Measurements from ENCODE around the gene DOCK2. TPM values are rescaled to one million over a fixed set of nuclear protein-coding genes. Genes with fewer than 3 reads are reported as not detected.

The DOCK2 gene
- total RNA-seq, 1 experiment from 2014 or later: 0.26 TPM

DNA sequence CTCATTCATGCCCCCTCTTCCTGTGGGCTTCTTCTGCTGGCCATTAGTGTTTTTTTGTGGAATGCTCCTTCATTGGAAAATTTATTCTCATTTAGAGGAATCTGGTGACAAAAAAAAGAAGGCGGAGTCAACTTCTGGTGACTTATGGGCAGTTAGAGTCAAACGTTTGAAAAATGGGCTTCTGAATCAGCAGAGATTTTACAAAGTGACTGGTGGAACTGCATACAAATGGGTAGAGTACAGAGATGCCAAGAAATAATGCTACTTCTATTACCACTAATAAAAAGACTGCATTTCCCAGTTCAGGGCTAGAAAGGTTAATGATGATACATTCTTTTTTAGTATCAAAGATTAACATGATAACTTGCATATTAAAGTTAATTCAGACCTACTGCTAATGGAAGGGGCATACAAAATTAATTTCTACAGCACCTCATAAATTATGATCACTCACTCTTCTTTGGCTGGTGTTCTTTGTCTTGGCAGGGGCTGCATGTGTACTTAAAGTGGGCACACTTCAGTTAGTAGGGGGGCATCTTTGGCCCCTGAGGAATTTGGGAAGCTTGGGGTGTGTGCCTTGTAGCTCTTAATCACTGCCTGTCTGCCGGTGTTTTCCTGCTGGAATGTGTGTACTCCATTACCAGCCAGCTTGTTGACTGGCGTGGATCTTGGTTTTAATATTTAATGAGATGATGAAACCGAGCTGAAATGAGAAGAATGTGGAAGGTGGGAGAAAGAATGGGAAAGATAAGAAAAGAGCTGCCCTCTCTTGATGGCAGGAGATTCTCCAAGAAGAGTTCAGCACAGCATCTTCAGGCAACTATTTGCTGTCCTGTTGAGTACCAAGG, 148.9 kb downstream of the DOCK2 start:
- 0 out of 2 replicates have a peak overlapping the region, but pooled peaks have one; percentile 21 for H2AFZ ChIP-seq (ENCODE audit: low read length)
- peak; percentile 32 for DNase-seq
- no peaks in the 10 kb centered on the region for H4K20me1 ChIP-seq (ENCODE audit: low read length)
- H3F3A ChIP-seq (ENCODE audit: low read length, unreplicated experiment): no peaks in the 10 kb centered on the region
- H3K9me3 ChIP-seq (ENCODE audit: low read length): no peaks in the 10 kb centered on the region
- H3K9me2 ChIP-seq (replicated peaks; ENCODE audit: low read length): no peaks in the 10 kb centered on the region
- no peak overlapping the region for H3K27ac ChIP-seq (ENCODE audit: low read length)
- ChIA-PET POLR2A (ENCODE audit: unreplicated experiment) (interaction anchor here (0.6 to 0.7 kb wide), 2 partner anchors 30 to 175 kb away, joined by 4 to 7 read pairs; no protein-coding TSS in a partner anchor), CTCF (no interaction called here)
- no TSS peak for BruUV-seq (replicated peaks)
- TF ChIP-seq CTCF (conservative IDR thresholded peaks at IDR 0.05; ENCODE audit: low read depth, low read length) (no peak), EZH2 (IDR thresholded peaks at IDR 0.05; ENCODE audit: low read length, unreplicated experiment) (no peak), EZH2phosphoT487 (IDR thresholded peaks at IDR 0.05; ENCODE audit: borderline replicate concordance, low read length) (no peak)
- H3K4me2 ChIP-seq (ENCODE audit: low read length): no peak overlapping the region
- H3K9ac ChIP-seq (ENCODE audit: low read length): no peak overlapping the region
- intact Hi-C loops (cut with micrococcal nuclease): loop anchor here (5.0 kb wide), 1 partner anchor 84 kb away; no protein-coding TSS in a partner anchor
- no peaks in the 10 kb centered on the region for H3K27me3 ChIP-seq (ENCODE audit: low read length)
- H3K36me3 ChIP-seq (ENCODE audit: low read depth, low read length): no peaks in the 10 kb centered on the region
- H3K79me2 ChIP-seq (ENCODE audit: low read length): no peaks in the 10 kb centered on the region
- H3K4me1 ChIP-seq (ENCODE audit: insufficient read depth, low read length): peaks cover 10% of the 10 kb centered on the region; the same call in 1 of the 2 replicates
- H3K4me3 ChIP-seq (ENCODE audit: low read length): no peak overlapping the region
- ATAC-seq: peak; percentile 57

- Histone ChIP-seq H3K9me2 (replicated peaks; ENCODE audit: low read length) (no peaks in the 10 kb centered on the region), H3K9me3 (ENCODE audit: low read length) (no peaks in the 10 kb centered on the region), H3K4me3 (ENCODE audit: low read length) (no peak overlapping the region), H4K20me1 (ENCODE audit: low read length) (no peaks in the 10 kb centered on the region), H3K27me3 (ENCODE audit: low read length) (no peaks in the 10 kb centered on the region), H3K4me2 (ENCODE audit: low read length) (no peak overlapping the region), H3K4me1 (ENCODE audit: insufficient read depth, low read length) (peaks cover 10% of the 10 kb centered on the region; the same call in 1 of the 2 replicates), H2AFZ (ENCODE audit: low read length) (0 out of 2 replicates have a peak overlapping the region, but pooled peaks have one; percentile 6), H3K79me2 (ENCODE audit: low read length) (no peaks in the 10 kb centered on the region), H3K27ac (ENCODE audit: low read length) (no peak overlapping the region), H3K9ac (ENCODE audit: low read length) (no peak overlapping the region), H3F3A (ENCODE audit: low read length, unreplicated experiment) (no peaks in the 10 kb centered on the region), H3K36me3 (ENCODE audit: low read depth, low read length) (no peaks in the 10 kb centered on the region)
- DNase-seq (peak; percentile 75), ATAC-seq (peak; percentile 62)
- BruUV-seq (replicated peaks): no TSS peak
- ChIA-PET CTCF (no interaction called here), POLR2A (ENCODE audit: unreplicated experiment) (no interaction called here)
- intact Hi-C loops (cut with micrococcal nuclease): loop anchor here (5.0 kb wide), 1 partner anchor 86 kb away; no protein-coding TSS in a partner anchor
- no peak for TF ChIP-seq EZH2 (IDR thresholded peaks at IDR 0.05; ENCODE audit: low read length, unreplicated experiment)
- no peak for TF ChIP-seq CTCF (conservative IDR thresholded peaks at IDR 0.05; ENCODE audit: low read depth, low read length)
- no peak for TF ChIP-seq EZH2phosphoT487 (IDR thresholded peaks at IDR 0.05; ENCODE audit: borderline replicate concordance, low read length)
Measured at GRCh38 chr5:169788168-169788567, 151.1 kb downstream of the DOCK2 start.

All from PC-3 (cell line).